T-helper 22 cell (primary cell): ENCODE data around the gene NUPR1.
"Not testable (repeated sequence)": the region's sequence is repeated elsewhere in the genome, so short reads cannot be mapped to it uniquely, and the experiment has no call there.

ENCODE experiments used
- DNase-seq: peaks from one replicate; pipeline ENCODE4 v3.0.0-alpha.2; 2020; ENCODE audit warnings: low read depth

NUPR1 gene

GRCh38 chr16:28497861-28498599 is 40.7 kb downstream of the NUPR1 start:
- no peak for DNase-seq

- DNase-seq: no peak
Measured at GRCh38 chr16:28497386-28497785, 41.4 kb downstream of the NUPR1 start.

GRCh38 chr16:28496844-28497243 is 41.9 kb downstream of the NUPR1 start:
- DNase-seq: no peak

GRCh38 chr16:28495795-28496749 is 42.7 kb downstream of the NUPR1 start:
- DNase-seq: no peak

GRCh38 chr16:28495098-28495793 is 43.5 kb downstream of the NUPR1 start:
- DNase-seq: no peak

- DNase-seq: peak; percentile 93
Measured at GRCh38 chr16:28494121-28494851, 44.5 kb downstream of the NUPR1 start, which contains the start of gene APOBR. Gene APOBR, plus strand, starts transcription at chr16:28494643. Its CDS starts 39 bp downstream, at chr16:28494682.

GRCh38 chr16:28492511-28492910 is 46.3 kb downstream of the NUPR1 start:
- DNase-seq: no peak

- DNase-seq: peak; percentile 83
Measured at GRCh38 chr16:28491970-28492474, 46.8 kb downstream of the NUPR1 start, which contains the start of gene CLN3. Gene CLN3, minus strand, starts transcription at chr16:28492074. Its CDS starts 315 bp downstream, at chr16:28491759.

- DNase-seq: no peak
Measured at GRCh38 chr16:28491230-28491969, 47.4 kb downstream of the NUPR1 start.

- DNase-seq: no peak
Measured at GRCh38 chr16:28486266-28486665, 52.5 kb downstream of the NUPR1 start.

- DNase-seq: not testable (repeated sequence)
Measured at GRCh38 chr16:28483361-28483760, 55.4 kb downstream of the NUPR1 start.
